Frontal cortex (tissue), 4 donors: Measurements from ENCODE around the gene TBXAS1. TPM values are rescaled to one million over a fixed set of nuclear protein-coding genes. Genes with fewer than 3 reads are reported as not detected.

Experiments
- DNase-seq, 2 donors: peaks; one replicate each; pipeline ENCODE4 v3.0.0; 2012; ENCODE audit warnings: low spot score in 2 of 2
- FAIRE-seq: peaks from 2 replicates; lab custom pipeline; 2012; peaks lifted over from hg19 to GRCh38; lab: Jason Lieb, UNC
- total RNA-seq: library from RNA; depleted of rRNA; stranded (reverse); fragments of >200 nt; gene quantifications from one replicate; pipeline ENCODE4 v1.2.3, GENCODE V29; 2014
- donor health status: control.
- donor health status: control.
- donor health status: control.

The TBXAS1 gene
- total RNA-seq, 1 donor from 2014 or later: 2.9 TPM

DNA sequence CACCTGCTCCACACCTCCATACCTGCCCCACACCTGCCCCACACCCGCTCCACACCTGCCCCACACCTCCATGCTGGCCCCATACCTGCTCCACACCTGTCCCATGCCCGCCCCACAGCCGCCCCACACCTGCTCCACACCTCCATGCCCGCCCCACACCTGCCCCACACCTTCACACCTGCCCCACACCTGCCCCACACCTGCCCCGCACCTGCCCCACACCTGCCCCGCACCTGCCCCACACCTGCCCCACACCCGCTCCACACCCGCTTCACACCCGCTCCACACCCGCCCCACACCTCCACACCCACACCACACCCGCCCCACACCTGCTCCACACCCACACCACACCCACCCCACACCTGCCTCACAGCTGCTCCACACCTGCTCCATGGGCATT is 180.7 kb downstream of the TBXAS1 start:
- no peak for DNase-seq
- no peak for FAIRE-seq

GRCh38 chr7:140010194-140010895 is 181.3 kb downstream of the TBXAS1 start:
- FAIRE-seq: no peak

GRCh38 chr7:140013676-140014075 is 184.6 kb downstream of the TBXAS1 start:
- DNase-seq (no peak), FAIRE-seq (no peak)

More at GRCh38 chr7:140010194-140010895, 181.3 kb downstream of the TBXAS1 start:
- no peak for DNase-seq

- no peak for FAIRE-seq
- DNase-seq: no peak
Measured at GRCh38 chr7:140014123-140014522, 185.1 kb downstream of the TBXAS1 start.

- no peak for DNase-seq
- no peak for FAIRE-seq
Measured at GRCh38 chr7:140015471-140015970, 186.5 kb downstream of the TBXAS1 start.

DNA sequence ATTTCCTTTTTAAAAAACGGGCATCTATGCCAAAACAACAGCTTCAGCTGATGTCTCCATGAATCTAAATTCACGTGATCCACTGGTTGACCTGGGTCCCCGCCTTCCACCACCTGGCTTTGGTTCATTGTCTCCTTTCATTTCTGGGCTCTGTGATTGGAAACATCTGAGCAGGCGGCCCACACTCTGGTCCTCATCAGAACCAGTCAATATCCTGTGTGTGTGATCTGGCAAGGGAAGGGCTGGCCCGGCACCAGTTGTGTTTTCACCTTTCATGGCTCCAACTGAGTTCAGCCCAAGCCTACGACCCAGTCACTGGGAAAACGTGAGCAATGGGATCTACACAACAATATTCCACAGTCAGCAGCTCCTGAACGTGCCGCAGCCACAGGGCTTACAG is 187.5 kb downstream of the TBXAS1 start:
- FAIRE-seq (no peak), DNase-seq (no peak)

- DNase-seq (no peak), FAIRE-seq (no peak)
Measured at GRCh38 chr7:140017034-140017433, 188.0 kb downstream of the TBXAS1 start.

GRCh38 chr7:140017543-140017942 is 188.5 kb downstream of the TBXAS1 start:
- DNase-seq (no peak), FAIRE-seq (no peak)

GRCh38 chr7:140018125-140019043 is 189.3 kb downstream of the TBXAS1 start:
- DNase-seq (no peak), FAIRE-seq (no peak)

DNA sequence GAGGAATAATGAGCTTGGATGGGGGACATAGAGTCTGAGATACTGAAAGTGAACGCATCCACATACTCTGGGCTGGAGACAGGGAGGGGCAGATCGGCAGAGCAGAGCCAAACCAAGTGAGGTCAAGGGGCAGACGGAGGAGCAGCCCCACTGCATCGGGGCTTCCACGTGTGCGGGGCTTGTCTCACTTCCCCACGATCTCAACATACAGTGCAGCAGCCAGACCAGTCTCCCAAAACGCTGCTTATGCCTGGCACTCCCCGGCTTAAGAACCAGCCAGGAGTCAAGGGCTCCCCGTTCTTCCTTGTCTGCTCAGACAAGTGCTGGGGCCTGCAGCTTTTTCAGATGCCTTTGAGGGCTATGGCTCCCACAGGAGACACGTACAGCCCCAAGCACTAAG is 190.1 kb downstream of the TBXAS1 start:
- no peak for FAIRE-seq
- no peak for DNase-seq

GRCh38 chr7:140019606-140020005 is 190.5 kb downstream of the TBXAS1 start:
- DNase-seq (no peak), FAIRE-seq (no peak)

GRCh38 chr7:140021603-140022002 is 192.5 kb downstream of the TBXAS1 start:
- no peak for FAIRE-seq
- DNase-seq: no peak

GRCh38 chr7:140022582-140023211 is 193.6 kb downstream of the TBXAS1 start:
- FAIRE-seq: no peak

DNA sequence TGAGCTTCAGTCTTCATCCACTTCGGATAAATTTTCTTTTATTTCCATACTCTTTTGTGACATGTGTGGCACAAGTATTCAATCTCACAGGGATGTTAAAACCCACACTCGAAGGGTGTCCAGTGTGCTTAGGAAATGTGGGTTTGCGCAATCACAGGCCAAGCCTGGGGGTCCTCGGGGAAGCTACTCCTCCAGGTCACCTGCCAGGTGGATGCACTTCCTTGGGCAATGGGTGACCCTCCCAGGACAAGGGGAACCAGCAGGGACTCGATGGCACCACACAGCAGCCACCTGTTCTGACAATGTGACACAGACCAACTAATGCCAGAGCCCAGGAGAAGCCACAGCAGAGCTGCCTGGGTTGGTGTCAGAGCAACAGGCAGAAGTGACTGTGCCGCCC is 194.7 kb downstream of the TBXAS1 start:
- no peak for DNase-seq
- FAIRE-seq: no peak

More at GRCh38 chr7:140022582-140023211, 193.6 kb downstream of the TBXAS1 start:
- DNase-seq: no peak

- FAIRE-seq (no peak), DNase-seq (no peak)
Measured at GRCh38 chr7:140024585-140024984, 195.5 kb downstream of the TBXAS1 start.

- DNase-seq: no peak
- no peak for FAIRE-seq
Measured at GRCh38 chr7:140025241-140025640, 196.2 kb downstream of the TBXAS1 start.

- DNase-seq (no peak), FAIRE-seq (no peak)
Measured at GRCh38 chr7:140025814-140026433, 196.9 kb downstream of the TBXAS1 start.

DNA sequence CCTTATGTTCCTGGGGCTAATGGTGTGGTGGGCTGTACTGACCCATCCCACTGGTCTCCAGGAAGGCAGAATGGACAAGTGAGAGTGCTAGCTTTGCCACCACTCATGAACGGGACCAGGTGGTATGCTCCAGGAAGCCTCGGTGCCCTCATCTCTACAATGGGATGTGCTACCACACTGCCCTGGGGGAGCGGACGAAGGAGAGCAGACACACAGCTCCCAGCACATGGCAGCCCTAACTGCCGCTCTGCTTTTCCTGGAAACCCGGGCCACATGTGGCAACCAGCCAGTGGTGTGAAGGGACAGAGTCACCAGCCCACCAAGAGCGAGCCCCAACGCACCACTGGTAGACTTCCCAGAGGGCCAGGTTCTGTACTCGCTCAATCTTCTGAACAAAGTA is 197.9 kb downstream of the TBXAS1 start:
- no peak for DNase-seq
- FAIRE-seq: no peak

GRCh38 chr7:140027858-140028257 is 198.8 kb downstream of the TBXAS1 start:
- FAIRE-seq: no peak
- no peak for DNase-seq

DNA sequence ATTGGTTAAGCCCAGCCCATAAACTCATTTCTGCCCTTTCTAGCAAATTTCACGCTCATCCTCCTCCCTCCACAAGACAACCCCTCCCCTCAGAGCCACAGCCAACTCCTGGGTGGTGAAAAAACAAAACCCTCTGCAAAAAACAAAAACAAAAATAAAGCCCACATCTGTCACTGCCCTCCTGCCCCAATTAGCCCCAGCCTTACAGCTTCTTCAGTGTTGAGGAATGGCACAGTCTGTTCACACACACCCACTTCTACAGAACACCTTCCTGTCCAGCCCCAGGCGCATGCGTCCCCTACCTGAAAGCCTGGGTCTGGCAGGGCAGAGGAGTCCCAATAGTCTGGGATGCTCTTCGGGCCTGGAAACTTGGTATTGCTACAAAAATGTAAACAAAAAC is 199.2 kb downstream of the TBXAS1 start:
- FAIRE-seq (no peak), DNase-seq (no peak)
